Measurements from ENCODE around the gene STT3A. TPM values are rescaled to one million over a fixed set of nuclear protein-coding genes. Genes with fewer than 3 reads are reported as not detected.

The STT3A gene
- total and polyA plus RNA-seq, 2 of the 13 experiments (the other 11 are each of a cell fraction or from before 2014, with no cell fraction given), result 229 to 319 TPM

DNA sequence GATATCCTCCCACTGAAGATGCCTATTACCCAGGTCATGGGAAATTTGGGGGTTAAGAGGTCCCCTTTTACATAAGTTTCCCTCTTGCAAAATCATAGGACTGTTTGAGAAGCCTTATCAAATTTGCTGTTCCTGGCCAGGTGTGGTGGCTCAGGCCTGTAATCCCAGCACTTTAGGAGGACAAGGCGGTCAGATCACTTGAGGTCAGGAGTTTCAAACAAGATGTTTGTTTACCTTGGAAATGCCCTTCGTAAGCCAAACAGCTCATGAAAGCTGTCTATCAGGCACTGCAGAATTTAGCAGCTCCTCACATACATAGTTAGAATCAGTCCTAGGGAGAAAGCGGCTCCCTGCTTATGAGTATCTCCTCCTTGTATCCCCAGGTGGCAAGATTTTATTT is 28.3 kb upstream of the STT3A start:
- H3K4me3 ChIP-seq (replicated peaks in 1 of 3; ENCODE audit: insufficient read depth in 1 of 3, low read depth in 2 of 3, low read length in 3 of 3), result no peak overlapping the region
- H3K4me1 ChIP-seq (ENCODE audit: insufficient read depth, low read length), result peaks cover 47% of the 10 kb centered on the region
- peak; percentile 28 for DNase-seq (ENCODE audit: low spot score)
- H3K27me3 ChIP-seq (ENCODE audit: control insufficient read depth in 1 of 2, insufficient read depth in 2 of 2, low read length in 2 of 2), result no peaks in the 10 kb centered on the region
- ChIA-PET CTCF (ENCODE audit: low intra/inter-chr PET ratio, low total read pairs) (no interaction called here), POLR2A (no interaction called here)
- no peak overlapping the region for H3K9ac ChIP-seq (ENCODE audit: insufficient read depth, low read depth, low read length)
- H3K4me2 ChIP-seq (ENCODE audit: low read depth, low read length), result peak overlapping the region; percentile 40; the same call in 1 of the 2 replicates
- H3K9me3 ChIP-seq (ENCODE audit: low read length), result no peaks in the 10 kb centered on the region
- H3K79me2 ChIP-seq (ENCODE audit: insufficient read depth, low read length), result peaks cover under 1% of the 10 kb centered on the region
- FAIRE-seq, result no peak
- no peak overlapping the region for H2AFZ ChIP-seq (ENCODE audit: low read length)
- no peak overlapping the region for H3K27ac ChIP-seq (ENCODE audit: extremely low read length, insufficient read depth, low read length)
- intact Hi-C loops (cut with micrococcal nuclease; ENCODE audit: unreplicated experiment) (no loop called here), in situ Hi-C loops (cut with HindIII; ENCODE audit: extremely low pct_ligation_motif_present, low pct_unique_long_range_greater_than_20kb) (no loop called here)
- H4K20me1 ChIP-seq (ENCODE audit: insufficient read depth, low read length), result no peaks in the 10 kb centered on the region
- WGBS (ENCODE audit: low lambda C conversion rate), result 0% methylated on average over 2 of the region's 3 CpGs
- no TSS peak for BruUV-seq (replicated peaks)
- ATAC-seq, result no peak; the same call in 2 of the 3 replicates
- H3K36me3 ChIP-seq (replicated peaks in 1 of 2; ENCODE audit: control insufficient read depth in 1 of 2, insufficient read depth in 2 of 2, low read length in 2 of 2), result no peaks in the 10 kb centered on the region
- TF ChIP-seq RXRB (CRISPR knock-in tag; IDR thresholded peaks at IDR 0.05; ENCODE audit: borderline replicate concordance), result peak; percentile 65
- TF ChIP-seq GATAD2A (CRISPR knock-in tag; IDR thresholded peaks at IDR 0.05), result peak; percentile 34; the same call in 1 of the 2 replicates
- TF ChIP-seq, protein P1, sequence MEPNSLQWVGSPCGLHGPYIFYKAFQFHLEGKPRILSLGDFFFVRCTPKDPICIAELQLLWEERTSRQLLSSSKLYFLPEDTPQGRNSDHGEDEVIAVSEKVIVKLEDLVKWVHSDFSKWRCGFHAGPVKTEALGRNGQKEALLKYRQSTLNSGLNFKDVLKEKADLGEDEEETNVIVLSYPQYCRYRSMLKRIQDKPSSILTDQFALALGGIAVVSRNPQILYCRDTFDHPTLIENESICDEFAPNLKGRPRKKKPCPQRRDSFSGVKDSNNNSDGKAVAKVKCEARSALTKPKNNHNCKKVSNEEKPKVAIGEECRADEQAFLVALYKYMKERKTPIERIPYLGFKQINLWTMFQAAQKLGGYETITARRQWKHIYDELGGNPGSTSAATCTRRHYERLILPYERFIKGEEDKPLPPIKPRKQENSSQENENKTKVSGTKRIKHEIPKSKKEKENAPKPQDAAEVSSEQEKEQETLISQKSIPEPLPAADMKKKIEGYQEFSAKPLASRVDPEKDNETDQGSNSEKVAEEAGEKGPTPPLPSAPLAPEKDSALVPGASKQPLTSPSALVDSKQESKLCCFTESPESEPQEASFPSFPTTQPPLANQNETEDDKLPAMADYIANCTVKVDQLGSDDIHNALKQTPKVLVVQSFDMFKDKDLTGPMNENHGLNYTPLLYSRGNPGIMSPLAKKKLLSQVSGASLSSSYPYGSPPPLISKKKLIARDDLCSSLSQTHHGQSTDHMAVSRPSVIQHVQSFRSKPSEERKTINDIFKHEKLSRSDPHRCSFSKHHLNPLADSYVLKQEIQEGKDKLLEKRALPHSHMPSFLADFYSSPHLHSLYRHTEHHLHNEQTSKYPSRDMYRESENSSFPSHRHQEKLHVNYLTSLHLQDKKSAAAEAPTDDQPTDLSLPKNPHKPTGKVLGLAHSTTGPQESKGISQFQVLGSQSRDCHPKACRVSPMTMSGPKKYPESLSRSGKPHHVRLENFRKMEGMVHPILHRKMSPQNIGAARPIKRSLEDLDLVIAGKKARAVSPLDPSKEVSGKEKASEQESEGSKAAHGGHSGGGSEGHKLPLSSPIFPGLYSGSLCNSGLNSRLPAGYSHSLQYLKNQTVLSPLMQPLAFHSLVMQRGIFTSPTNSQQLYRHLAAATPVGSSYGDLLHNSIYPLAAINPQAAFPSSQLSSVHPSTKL (CRISPR knock-in tag; IDR thresholded peaks at IDR 0.05), result peak; percentile 67
- TF ChIP-seq PITX1 (CRISPR knock-in tag; IDR thresholded peaks at IDR 0.05), result peak; percentile 26; the same call in 1 of the 2 replicates
- TF ChIP-seq CEBPG (CRISPR knock-in tag; IDR thresholded peaks at IDR 0.05), result 0 out of 2 replicates have a peak, but pooled peaks have one; percentile 17
- TF ChIP-seq SP140L (CRISPR knock-in tag; IDR thresholded peaks at IDR 0.05; ENCODE audit: borderline replicate concordance), result no peak
- peak; percentile 57; the same call in 1 of the 2 replicates for TF ChIP-seq RARA (CRISPR knock-in tag; IDR thresholded peaks at IDR 0.05)
- TF ChIP-seq ZNF33B (CRISPR knock-in tag; IDR thresholded peaks at IDR 0.05), result no peak
- TF ChIP-seq BCL6 (CRISPR knock-in tag; IDR thresholded peaks at IDR 0.05), result peak; percentile 38; the same call in 1 of the 2 replicates
- TF ChIP-seq, protein P2, sequence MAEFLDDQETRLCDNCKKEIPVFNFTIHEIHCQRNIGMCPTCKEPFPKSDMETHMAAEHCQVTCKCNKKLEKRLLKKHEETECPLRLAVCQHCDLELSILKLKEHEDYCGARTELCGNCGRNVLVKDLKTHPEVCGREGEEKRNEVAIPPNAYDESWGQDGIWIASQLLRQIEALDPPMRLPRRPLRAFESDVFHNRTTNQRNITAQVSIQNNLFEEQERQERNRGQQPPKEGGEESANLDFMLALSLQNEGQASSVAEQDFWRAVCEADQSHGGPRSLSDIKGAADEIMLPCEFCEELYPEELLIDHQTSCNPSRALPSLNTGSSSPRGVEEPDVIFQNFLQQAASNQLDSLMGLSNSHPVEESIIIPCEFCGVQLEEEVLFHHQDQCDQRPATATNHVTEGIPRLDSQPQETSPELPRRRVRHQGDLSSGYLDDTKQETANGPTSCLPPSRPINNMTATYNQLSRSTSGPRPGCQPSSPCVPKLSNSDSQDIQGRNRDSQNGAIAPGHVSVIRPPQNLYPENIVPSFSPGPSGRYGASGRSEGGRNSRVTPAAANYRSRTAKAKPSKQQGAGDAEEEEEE (CRISPR knock-in tag; IDR thresholded peaks at IDR 0.05; ENCODE audit: borderline replicate concordance), result no peak
- TF ChIP-seq CC2D1A (CRISPR knock-in tag; IDR thresholded peaks at IDR 0.05), result no peak
- no peak for TF ChIP-seq HNRNPH1 (optimal IDR thresholded peaks at IDR 0.05; ENCODE audit: low read depth, low read length)
- TF ChIP-seq, protein P3, sequence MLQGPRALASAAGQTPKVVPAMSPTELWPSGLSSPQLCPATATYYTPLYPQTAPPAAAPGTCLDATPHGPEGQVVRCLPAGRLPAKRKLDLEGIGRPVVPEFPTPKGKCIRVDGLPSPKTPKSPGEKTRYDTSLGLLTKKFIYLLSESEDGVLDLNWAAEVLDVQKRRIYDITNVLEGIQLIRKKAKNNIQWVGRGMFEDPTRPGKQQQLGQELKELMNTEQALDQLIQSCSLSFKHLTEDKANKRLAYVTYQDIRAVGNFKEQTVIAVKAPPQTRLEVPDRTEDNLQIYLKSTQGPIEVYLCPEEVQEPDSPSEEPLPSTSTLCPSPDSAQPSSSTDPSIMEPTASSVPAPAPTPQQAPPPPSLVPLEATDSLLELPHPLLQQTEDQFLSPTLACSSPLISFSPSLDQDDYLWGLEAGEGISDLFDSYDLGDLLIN (CRISPR knock-in tag; IDR thresholded peaks at IDR 0.05; ENCODE audit: borderline replicate concordance), result no peak
- TF ChIP-seq ZNF460 (CRISPR knock-in tag; IDR thresholded peaks at IDR 0.05; ENCODE audit: borderline replicate concordance), result peak; percentile 90
- TF ChIP-seq HMG20A (CRISPR knock-in tag; IDR thresholded peaks at IDR 0.05; ENCODE audit: borderline replicate concordance), result 0 out of 2 replicates have a peak, but pooled peaks have one; percentile 12
- TF ChIP-seq, protein P4, sequence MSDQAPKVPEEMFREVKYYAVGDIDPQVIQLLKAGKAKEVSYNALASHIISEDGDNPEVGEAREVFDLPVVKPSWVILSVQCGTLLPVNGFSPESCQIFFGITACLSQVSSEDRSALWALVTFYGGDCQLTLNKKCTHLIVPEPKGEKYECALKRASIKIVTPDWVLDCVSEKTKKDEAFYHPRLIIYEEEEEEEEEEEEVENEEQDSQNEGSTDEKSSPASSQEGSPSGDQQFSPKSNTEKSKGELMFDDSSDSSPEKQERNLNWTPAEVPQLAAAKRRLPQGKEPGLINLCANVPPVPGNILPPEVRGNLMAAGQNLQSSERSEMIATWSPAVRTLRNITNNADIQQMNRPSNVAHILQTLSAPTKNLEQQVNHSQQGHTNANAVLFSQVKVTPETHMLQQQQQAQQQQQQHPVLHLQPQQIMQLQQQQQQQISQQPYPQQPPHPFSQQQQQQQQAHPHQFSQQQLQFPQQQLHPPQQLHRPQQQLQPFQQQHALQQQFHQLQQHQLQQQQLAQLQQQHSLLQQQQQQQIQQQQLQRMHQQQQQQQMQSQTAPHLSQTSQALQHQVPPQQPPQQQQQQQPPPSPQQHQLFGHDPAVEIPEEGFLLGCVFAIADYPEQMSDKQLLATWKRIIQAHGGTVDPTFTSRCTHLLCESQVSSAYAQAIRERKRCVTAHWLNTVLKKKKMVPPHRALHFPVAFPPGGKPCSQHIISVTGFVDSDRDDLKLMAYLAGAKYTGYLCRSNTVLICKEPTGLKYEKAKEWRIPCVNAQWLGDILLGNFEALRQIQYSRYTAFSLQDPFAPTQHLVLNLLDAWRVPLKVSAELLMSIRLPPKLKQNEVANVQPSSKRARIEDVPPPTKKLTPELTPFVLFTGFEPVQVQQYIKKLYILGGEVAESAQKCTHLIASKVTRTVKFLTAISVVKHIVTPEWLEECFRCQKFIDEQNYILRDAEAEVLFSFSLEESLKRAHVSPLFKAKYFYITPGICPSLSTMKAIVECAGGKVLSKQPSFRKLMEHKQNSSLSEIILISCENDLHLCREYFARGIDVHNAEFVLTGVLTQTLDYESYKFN (CRISPR knock-in tag; conservative IDR thresholded peaks at IDR 0.05), result 0 out of 2 replicates have a peak, but pooled peaks have one; percentile 44
